Stimulated activated CD4-positive, alpha-beta T cell treated with anti-CD3 and anti-CD28 coated beads, Interleukin-1b, Interleukin-23, amount 100 ng/mL, for 48 hours (primary cell): ENCODE measurements around the gene TRIM15.
A peak's percentile ranks its signal among the peaks of the same experiment; 100 is the strongest.

Experiments used
- DNase-seq: peaks from one replicate; pipeline ENCODE4 v3.0.0-alpha.2; 2020

Gene TRIM15

DNA sequence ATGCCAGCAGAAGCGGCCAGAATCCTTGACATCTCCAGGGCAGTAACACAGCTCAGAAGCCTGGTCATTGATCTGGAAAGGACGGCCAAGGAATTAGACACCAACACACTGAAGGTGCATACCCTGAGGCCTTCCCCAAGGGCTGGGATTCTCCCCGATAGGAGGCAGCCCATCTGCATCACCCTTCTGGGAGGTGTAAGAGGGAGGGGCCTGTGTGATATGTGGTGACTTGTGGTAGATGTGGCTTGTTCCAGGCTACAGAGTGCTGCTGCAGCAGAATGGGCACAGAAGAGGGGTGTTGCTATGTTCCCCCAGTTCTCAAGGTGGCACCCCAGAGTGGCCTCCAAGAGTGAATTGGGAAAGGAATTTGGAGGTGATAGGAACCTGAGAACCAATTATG lies 16.2 kb upstream of the TRIM15 start:
- no peak for DNase-seq

GRCh38 chr6:30149234-30149633 lies 14.1 kb upstream of the TRIM15 start:
- no peak for DNase-seq

- DNase-seq = no peak
These were observed 13.3 kb upstream of the TRIM15 start for GRCh38 chr6:30149858-30150550.

GRCh38 chr6:30150671-30151395 lies 12.5 kb upstream of the TRIM15 start:
- DNase-seq = no peak

- no peak for DNase-seq
These were observed 11.8 kb upstream of the TRIM15 start for GRCh38 chr6:30151580-30151979.

- no peak for DNase-seq
These were observed 11.2 kb upstream of the TRIM15 start for GRCh38 chr6:30152016-30152673.

- no peak for DNase-seq
These were observed 10.3 kb upstream of the TRIM15 start for GRCh38 chr6:30152910-30153610.

- no peak for DNase-seq
These were observed 9.3 kb upstream of the TRIM15 start for GRCh38 chr6:30154061-30154460.

DNA sequence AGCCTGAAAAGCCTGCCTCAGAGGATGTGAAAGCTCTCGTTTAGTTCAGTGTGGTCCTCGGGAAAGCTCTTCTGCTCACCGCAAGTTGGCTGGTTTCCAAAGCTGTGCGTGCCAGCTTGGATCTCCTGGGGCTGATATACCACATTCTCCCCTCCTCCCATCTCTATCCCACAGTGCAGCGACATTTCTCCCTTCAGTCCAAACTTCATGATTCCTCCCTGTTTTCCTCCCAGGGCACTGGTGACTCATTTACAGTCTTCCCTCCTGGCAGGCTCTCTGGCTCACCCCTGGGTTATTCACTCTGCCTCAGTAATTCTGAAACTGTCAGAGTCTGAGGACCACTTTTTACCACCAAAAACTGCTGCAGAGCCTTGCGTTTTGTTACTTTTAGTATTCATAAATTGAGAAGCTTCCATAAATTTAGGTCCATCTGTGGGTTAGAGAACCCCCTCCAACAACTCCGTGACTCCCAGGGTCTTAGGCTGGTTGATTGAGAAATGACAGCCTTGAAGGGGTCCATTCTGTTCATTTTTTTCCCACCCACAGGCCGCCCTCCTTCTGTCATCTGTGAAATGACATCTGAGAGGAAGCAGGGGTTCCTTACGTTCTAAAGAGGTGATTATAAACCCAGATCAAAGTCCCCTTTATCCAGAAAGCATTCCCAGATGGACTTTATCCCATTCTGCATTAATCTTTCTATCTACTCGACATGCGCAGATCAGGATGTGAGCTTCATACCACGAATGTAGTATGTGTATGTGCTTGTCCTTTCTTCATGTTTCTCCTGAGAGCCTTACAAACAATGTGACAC lies 8.4 kb upstream of the TRIM15 start:
- DNase-seq = no peak

GRCh38 chr6:30155520-30156261 lies 7.7 kb upstream of the TRIM15 start:
- DNase-seq = no peak

DNA sequence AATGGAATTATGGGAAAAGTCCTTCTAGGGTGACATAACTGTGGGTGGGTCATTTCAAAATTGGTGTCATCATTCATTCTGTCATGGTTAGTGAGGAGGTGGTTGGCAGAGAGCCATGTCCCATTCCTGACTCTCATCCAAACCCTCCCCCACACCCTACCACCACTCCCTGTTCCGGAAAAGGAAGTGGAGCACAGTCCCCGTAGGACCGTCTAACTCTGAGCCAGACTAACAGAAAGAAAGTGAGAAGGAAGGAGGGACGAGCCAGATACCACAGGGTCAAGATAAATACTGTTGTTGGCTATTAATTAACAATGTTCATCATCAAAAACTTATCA lies 7.1 kb upstream of the TRIM15 start:
- no peak for DNase-seq

GRCh38 chr6:30156774-30157173 lies 6.6 kb upstream of the TRIM15 start:
- DNase-seq = no peak

- no peak for DNase-seq
These were observed 5.8 kb upstream of the TRIM15 start for GRCh38 chr6:30157581-30157980.

DNA sequence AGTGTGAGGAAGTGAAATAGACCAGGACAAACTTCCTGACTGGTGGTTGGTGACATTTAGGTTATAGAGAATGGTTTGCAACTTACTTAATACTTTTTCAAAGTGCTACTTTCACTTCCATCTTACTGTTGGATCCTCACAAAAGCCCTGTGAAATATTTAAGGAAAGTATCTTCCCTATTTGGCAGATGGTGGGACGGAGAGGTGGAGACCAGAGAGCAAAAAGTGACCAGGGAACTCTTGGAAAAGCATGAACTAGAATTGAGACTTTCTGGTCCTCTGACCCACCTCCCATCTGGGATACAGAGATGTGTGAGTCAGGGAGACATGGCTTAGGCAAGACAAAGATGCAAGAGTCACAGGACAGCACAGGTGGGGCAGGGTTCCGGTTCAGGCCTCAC lies 5.3 kb upstream of the TRIM15 start:
- DNase-seq = no peak

DNA sequence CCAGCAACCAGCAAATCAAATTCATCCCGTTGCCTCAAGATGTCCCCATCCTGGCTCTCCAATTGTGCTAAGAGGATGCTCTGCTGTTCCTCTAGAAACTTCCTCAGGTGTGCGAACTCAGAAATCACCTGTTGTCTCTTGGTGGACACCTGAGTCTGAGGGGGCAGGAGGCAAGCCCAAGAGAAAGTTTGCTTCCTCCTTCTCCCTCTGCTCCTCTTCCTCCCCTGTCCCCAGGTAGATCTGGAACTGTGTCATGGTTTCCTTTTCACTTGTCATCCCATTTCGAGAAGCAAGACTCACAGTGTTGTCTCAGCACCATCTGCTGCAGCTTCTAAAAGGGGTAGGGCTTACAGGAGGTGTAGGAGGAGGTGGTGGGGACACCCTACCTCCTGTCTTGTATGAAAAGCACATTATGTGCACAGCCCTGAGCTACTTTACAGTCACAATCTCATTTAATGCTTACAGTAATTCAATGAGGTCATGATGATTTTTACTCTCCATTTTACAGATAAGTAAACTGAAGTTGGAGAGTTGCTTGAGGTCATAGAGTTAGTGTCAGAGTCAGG lies 4.8 kb upstream of the TRIM15 start:
- peak; percentile 65 for DNase-seq

DNA sequence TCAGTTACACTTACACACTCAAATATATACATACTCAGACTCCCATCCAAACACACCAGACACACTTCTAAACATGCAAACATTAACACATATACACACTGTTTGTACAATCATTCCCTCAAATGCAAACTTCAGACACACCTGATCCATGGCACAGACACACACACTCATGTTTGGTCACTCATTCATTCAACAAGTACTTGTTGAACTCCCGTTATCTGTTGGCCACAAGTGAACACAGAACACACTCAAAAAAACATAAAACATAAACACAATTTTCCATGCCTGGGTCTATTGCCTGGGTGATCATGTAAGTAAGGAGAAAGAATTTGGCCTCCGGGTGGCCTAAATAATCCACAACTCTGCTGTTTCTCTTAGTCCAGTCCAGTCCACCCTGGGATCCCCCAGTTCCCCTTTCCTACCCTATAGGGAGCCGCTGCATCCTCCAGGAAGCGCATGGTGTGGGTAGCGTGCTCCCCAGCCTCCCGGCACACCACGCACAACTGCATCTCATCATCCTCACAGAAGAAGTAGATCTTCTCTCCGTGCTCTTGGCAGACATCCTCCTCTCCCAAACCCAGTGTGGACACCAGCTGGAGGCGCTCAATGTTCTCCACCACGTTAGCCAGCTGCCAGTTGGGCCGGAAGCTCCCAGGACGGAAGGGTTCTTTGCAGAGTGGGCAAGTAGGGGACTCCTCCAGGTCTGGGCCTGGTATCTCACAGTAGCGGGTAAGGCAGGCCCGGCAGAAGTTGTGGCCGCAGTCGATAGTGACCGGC lies 3.1 kb upstream of the TRIM15 start:
- no peak for DNase-seq

DNA sequence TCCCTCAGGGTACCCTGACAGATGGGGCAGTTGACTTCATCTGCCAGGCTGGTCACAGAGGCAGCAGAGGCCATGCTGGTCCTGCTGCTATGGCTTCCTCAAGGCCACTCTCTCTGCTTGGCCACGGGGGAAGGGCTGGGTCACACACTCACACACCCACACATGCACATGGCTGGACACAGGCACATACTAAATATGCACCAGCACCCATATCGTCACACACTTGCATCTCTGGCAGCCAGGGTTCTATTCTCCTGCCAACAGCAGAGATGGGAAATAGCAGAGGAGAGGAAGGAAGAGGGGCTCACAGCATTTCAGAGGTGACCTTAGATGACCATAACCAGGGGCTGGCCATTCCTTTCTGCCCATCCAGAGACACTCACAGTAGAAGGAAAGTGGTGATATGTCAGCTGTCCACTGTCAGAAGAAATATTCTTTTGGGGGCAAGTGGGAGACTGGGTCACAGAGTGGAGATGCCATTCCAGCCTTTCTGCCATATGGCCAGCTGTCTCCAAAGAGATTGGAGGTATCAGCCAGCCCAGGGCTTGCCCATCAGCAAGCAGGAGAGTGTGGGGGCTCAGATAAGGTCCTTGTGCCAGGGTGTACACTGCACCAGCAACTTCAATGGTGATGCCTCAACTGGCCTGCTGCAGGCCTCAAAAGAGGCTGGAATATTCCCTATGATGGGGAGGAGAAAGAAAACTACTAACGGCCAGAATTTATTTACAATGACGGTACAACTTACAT lies 2.4 kb upstream of the TRIM15 start, which contains the start of gene TRIM10:
TSS of gene TRIM10 (minus strand) at position 427 of the 747 bp plus-strand sequence. CDS start at position 74, 353 bp downstream.
- DNase-seq = no peak

- no peak for DNase-seq
These were observed 869 bp upstream of the TRIM15 start for GRCh38 chr6:30162265-30163089.
